Panc1 (cell line): Measurements from ENCODE around the gene SDC1. TPM values are rescaled to one million over a fixed set of nuclear protein-coding genes. Genes with fewer than 3 reads are reported as not detected.
"Not testable (repeated sequence)": the region's sequence is repeated elsewhere in the genome, so short reads cannot be mapped to it uniquely, and the experiment has no call there.

Source experiments
- ATAC-seq: fragments of 200-7000 bp; cut with Tn5 transposase; 2 replicates; pipeline ENCODE4 v1.9.1; 2020; ENCODE audit warnings: mild to moderate bottlenecking, moderate library complexity
- BruUV-seq: library from RNA; stranded (reverse); fragments of 400-500 nt; replicated peaks from 2 replicates; lab custom pipeline; 2021; lab: Mats Ljungman, UMichigan
- CTCF ChIA-PET: fragments of 300-600 bp; sonication (Branson Sonifier 250); formaldehyde crosslinking; loops from one replicate; lab custom pipeline; 2022; ENCODE audit warnings: antibody characterized with exemption; lab: Charles Lee
- POLR2A ChIA-PET: fragments of 300-600 bp; sonication (Branson Sonifier 250); formaldehyde crosslinking; loops from one replicate; lab custom pipeline; 2022; ENCODE audit warnings: antibody characterized with exemption; lab: Charles Lee
- DNase-seq: peaks from one replicate; pipeline ENCODE4 v3.0.0-alpha.2; 2010; ENCODE audit warnings: low read depth, low spot score
- H3K27ac ChIP-seq: 2 replicates; pipeline ENCODE4 v1.5.1; 2011; ENCODE audit warnings: mild to moderate bottlenecking, low read length, inconsistent platforms
- H3K27me3 ChIP-seq: fragments of 200-500 bp; sonication (Bioruptor generic); 2 replicates; pipeline ENCODE4 v1.6.0; 2014; ENCODE audit warnings: low read length, inconsistent platforms; ENCODE audit not compliant: control insufficient read depth, insufficient read depth
- H3K36me3 ChIP-seq: fragments of 200-500 bp; sonication (Bioruptor generic); 2 replicates; pipeline ENCODE4 v1.5.1; 2014; ENCODE audit warnings: inconsistent platforms, mild to moderate bottlenecking, low read length, moderate library complexity; ENCODE audit not compliant: control insufficient read depth, insufficient read depth
- H3K4me1 ChIP-seq: 2 replicates; pipeline ENCODE4 v1.5.1; 2011; ENCODE audit warnings: inconsistent platforms, mild to moderate bottlenecking, low read length, moderate library complexity; ENCODE audit not compliant: control insufficient read depth, insufficient read depth
- H3K4me3 ChIP-seq, 2 experiments: 2 replicates each; pipeline ENCODE4 v1.5.1; 2011 to 2012; ENCODE audit warnings: low read depth in 2 of 2, low read length in 2 of 2, mild to moderate bottlenecking in 2 of 2, inconsistent platforms in 1 of 2, moderate library complexity in 1 of 2
- H3K9me3 ChIP-seq: fragments of 200-500 bp; sonication (Bioruptor generic); 2 replicates; pipeline ENCODE4 v1.5.1; 2014; ENCODE audit warnings: low read depth, mild to moderate bottlenecking, inconsistent platforms, low read length, moderate library complexity; ENCODE audit not compliant: control insufficient read depth, insufficient read depth
- POLR2AphosphoS5 ChIP-seq: IDR thresholded peaks from 2 replicates; pipeline ENCODE4 v1.6.1; 2012; ENCODE audit warnings: mild to moderate bottlenecking, low read depth, low read length, moderate library complexity
- REST ChIP-seq, 2 experiments: IDR thresholded peaks; 2 replicates each; pipeline ENCODE4 v1.6.1; 2011 to 2012; ENCODE audit warnings: low read depth in 2 of 2, control low read depth in 1 of 2, low read length in 1 of 2, mild to moderate bottlenecking in 1 of 2, moderate library complexity in 1 of 2; ENCODE audit not compliant: insufficient read depth in 1 of 2
- SIN3A ChIP-seq: IDR thresholded peaks from 2 replicates; pipeline ENCODE4 v1.6.1; 2012; ENCODE audit warnings: low read depth, mild to moderate bottlenecking, low read length, moderate library complexity, borderline replicate concordance; ENCODE audit not compliant: insufficient read depth
- TCF7L2 ChIP-seq: IDR thresholded peaks from 2 replicates; pipeline ENCODE4 v1.6.1; 2011; ENCODE audit warnings: mild to moderate bottlenecking, low read depth, low read length, inconsistent platforms
- in situ Hi-C: cut with HindIII; loops from 2 replicates; pipeline ENCODE4 v1.10.0; 2016; ENCODE audit warnings: low sequenced_read_pairs, low pct_unique_long_range_greater_than_20kb
- intact Hi-C: fragments of 100-400 bp; cut with micrococcal nuclease; formaldehyde crosslinking; loops from one replicate; pipeline ENCODE4 v1.10.0; 2022; ENCODE audit not compliant: unreplicated experiment
- total RNA-seq: library from RNA; stranded (reverse); gene quantifications from one replicate; pipeline ENCODE4 v1.2.1, GENCODE V29; 2021; ENCODE audit not compliant: unreplicated experiment
- TF ChIP-seq, protein P1 (sequence below): fragments of 450-650 bp; IDR thresholded peaks from 2 replicates; pipeline ENCODE4 v1.5.1; 2017; ENCODE audit warnings: mild to moderate bottlenecking

SDC1 gene
- total RNA-seq, 1 experiment from 2014 or later = 93.0 TPM

DNA sequence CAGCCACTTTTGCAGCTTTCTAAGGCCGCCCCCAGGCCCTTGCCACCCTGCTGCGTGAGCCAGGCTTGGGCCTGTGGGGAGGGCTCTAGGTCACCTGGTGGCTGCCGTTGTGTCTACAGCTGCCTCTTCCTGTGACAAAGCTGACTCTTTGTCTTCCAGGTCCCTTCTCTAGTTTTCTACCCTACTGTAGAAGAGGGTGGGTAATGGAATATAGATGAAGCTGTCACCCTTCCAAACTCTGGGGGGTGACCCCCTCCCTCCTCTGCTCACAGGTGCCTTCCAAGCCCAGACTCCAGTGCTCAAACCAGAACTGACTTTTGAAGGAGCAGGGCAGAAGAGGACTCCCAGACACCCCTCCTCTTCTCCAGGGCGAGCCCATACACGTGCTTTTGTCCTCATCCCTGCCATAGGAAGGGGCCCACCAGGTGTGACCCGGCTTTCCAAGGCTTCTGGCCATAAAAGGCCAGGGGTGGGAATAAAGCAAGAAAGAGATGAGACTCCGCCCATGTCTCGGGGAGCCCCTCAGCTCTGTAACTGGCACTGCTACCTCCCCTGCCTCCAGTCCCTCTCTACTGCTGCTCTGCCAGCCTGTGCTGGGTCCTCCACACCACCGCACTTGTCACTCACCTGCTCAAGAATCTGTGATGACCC, 17.9 kb upstream of the SDC1 start:
- TF ChIP-seq POLR2AphosphoS5 (no peak), SIN3A (no peak), TCF7L2 (no peak), REST (IDR thresholded peaks at IDR 0.05; ENCODE audit: insufficient read depth in 1 of 2, low read depth in 2 of 2, low read length in 1 of 2) (no peak)
- TF ChIP-seq, protein P1, sequence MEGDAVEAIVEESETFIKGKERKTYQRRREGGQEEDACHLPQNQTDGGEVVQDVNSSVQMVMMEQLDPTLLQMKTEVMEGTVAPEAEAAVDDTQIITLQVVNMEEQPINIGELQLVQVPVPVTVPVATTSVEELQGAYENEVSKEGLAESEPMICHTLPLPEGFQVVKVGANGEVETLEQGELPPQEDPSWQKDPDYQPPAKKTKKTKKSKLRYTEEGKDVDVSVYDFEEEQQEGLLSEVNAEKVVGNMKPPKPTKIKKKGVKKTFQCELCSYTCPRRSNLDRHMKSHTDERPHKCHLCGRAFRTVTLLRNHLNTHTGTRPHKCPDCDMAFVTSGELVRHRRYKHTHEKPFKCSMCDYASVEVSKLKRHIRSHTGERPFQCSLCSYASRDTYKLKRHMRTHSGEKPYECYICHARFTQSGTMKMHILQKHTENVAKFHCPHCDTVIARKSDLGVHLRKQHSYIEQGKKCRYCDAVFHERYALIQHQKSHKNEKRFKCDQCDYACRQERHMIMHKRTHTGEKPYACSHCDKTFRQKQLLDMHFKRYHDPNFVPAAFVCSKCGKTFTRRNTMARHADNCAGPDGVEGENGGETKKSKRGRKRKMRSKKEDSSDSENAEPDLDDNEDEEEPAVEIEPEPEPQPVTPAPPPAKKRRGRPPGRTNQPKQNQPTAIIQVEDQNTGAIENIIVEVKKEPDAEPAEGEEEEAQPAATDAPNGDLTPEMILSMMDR = no peak
- H3K27me3 ChIP-seq = no peaks in the 10 kb centered on the region
- CTCF ChIA-PET = interaction anchor here (0.5 kb wide), 1 partner anchor 14 kb away, joined by 14 read pairs; no protein-coding TSS in a partner anchor
- POLR2A ChIA-PET = no interaction called here
- BruUV-seq = no TSS peak
- H3K36me3 ChIP-seq = peaks cover 4% of the 10 kb centered on the region; the same call in 1 of the 2 replicates
- in situ Hi-C loops = no loop called here
- peak; percentile 79 for ATAC-seq
- no peak overlapping the region for H3K27ac ChIP-seq
- H3K4me3 ChIP-seq = no peak overlapping the region
- no peaks in the 10 kb centered on the region for H3K4me1 ChIP-seq
- no peak for DNase-seq
- H3K9me3 ChIP-seq = no peaks in the 10 kb centered on the region
- intact Hi-C loops = no loop called here

DNA sequence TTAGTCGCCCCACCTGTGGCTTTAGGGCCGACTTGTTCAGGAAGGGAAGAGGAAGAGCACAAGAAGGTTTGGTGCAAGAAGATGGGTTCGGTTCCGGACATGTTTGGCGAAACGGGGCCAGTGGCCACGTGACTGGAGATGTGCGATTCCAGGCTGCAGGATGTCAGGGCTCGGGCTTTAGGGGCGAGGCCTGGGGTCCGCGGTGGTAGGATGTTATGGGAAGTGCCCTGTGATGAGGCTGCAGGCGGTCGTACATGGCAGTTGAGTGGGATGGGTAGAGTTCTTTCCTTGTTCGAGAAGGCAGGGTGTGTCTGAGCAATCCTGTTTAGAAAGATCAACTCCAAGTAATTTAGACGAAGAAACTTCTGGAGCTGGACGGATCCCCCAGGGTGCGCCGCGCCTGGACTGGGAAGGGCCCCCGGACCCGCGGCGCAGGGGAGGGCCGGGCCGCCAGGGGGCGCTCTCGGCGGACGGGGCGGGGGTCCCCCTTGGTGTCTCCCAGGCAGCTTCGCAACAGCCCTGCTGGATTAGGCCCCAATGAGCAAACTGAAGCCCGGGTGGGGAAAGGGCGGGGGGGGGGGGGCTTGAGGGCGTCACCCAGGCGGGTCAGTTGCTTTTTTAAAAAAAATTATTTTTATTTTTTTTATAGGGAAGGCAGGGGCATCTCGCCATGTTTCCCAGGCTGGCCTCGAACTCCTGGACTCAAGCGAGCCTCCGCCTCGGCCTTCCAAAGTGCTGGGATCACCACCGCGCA, 17.2 kb upstream of the SDC1 start:
- no peak for TF ChIP-seq POLR2AphosphoS5
- TF ChIP-seq, protein P1 = peak; percentile 80
- CTCF ChIA-PET = interaction anchor here (0.5 to 0.7 kb wide), 2 partner anchors 15 to 28 kb away, joined by 3 to 14 read pairs; no protein-coding TSS in a partner anchor
- no peaks in the 10 kb centered on the region for H3K9me3 ChIP-seq
- ATAC-seq (no peak; the same call in 1 of the 2 replicates), DNase-seq (no peak)
- BruUV-seq = no TSS peak
- intact Hi-C loops (no loop called here), in situ Hi-C loops (no loop called here)
- no peaks in the 10 kb centered on the region for H3K4me1 ChIP-seq
- H3K36me3 ChIP-seq = no peaks in the 10 kb centered on the region
- H3K27me3 ChIP-seq = no peaks in the 10 kb centered on the region
- no peak overlapping the region for H3K27ac ChIP-seq
- H3K4me3 ChIP-seq = no peak overlapping the region
- POLR2A ChIA-PET = no interaction called here

DNA sequence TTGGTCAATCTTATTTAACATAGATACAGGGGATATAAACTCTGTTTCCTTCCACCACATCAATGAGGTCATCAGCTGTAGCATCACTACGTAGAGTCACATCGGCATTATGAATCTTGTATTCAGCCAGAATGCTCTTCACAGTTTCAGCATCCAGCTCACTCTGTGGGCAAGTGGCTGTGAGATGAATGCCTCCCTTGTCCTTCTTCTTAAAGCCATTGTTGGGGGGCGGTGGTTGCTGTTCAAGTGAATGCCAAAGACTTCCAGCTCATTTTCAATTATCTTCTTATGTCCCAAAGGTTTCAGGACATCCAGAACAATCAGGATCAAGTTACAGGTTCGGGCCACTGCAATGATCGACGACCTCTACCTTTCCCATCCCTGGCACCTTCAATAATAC, 15.4 kb upstream of the SDC1 start:
- H3K36me3 ChIP-seq, ATAC-seq, intact Hi-C loops, H3K9me3 ChIP-seq, H3K4me3 ChIP-seq, POLR2A ChIA-PET, in situ Hi-C loops, H3K4me1 ChIP-seq, CTCF ChIA-PET, DNase-seq, BruUV-seq, H3K27ac ChIP-seq, H3K27me3 ChIP-seq: not testable (repeated sequence)
